HG03064 (cell line): Measurements from ENCODE around the gene RAB11FIP3.

Experiments
- ATAC-seq: cut with Tn5 transposase; IDR thresholded peaks from one replicate; pipeline ENCODE4 v1.9.1; 2021; ENCODE audit warnings: low read depth; ENCODE audit not compliant: unreplicated experiment

Gene RAB11FIP3

GRCh38 chr16:528111-529011 lies 102.9 kb downstream of the RAB11FIP3 start:
- ATAC-seq = no peak

GRCh38 chr16:529012-529575 lies 103.6 kb downstream of the RAB11FIP3 start:
- no peak for ATAC-seq

DNA sequence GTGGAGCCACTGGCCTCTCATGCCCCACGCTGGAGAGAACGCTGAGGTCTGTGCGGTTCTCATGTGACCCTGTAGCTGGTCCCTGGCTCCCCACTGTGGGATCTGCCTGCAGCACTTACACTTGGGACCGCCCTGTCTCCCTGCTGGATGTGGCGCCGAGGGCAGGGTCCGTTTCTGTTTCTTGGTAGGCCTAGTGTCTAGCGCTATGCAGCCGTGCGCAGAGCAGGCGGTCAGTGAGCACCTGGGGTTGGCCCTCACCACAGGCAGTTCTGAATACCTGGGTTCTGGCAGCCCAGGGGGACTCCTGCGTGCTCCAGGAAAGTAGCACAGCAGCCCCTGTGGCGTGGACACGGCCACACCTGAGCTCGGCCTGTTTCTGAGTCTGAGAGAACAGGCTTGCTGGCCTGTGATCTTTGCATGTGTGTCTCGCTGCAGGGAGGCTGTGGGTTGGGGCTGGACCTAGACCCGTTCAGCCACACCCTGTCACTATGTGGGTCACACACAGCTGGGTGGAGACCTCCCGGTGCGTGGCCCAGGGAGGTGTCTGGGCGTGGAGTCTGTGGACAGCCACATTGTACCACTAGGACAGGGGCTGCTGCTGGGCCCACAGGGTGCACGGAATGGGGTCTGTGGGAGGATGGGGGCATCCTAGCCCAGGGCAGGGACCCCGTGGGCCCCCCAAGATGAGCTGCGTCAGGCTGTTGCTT lies 104.8 kb downstream of the RAB11FIP3 start:
- ATAC-seq = no peak

DNA sequence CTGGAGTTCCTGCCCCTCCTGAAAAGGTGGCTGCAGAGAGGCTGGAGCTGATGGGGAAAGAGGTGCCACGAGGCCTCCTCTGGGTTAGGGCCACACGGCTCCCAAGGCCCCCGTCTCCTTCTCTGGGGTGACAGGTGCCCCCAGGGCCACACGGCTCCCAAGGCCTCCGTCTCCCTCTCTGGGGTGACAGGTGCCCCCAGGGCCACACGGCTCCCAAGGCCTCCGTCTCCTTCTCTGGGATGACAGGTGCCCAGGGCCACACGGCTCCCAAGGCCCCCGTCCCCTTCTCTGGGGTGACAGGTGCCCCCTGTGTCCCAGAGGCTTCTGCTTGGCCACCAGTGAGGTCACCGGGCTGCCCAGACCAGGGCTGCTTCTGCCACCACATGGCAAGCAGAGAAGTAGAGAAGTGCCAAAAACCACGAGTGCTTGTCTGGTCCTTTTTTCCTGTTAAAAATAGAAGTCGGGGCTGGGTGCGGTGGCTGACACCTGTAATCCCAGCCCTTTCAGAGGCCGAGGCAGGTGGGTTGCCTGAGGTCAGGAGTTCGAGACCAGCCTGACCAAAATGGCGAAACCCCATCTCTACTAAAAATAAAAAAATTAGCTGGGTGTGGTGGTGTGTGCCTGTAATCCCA lies 106.2 kb downstream of the RAB11FIP3 start:
- ATAC-seq = no peak

DNA sequence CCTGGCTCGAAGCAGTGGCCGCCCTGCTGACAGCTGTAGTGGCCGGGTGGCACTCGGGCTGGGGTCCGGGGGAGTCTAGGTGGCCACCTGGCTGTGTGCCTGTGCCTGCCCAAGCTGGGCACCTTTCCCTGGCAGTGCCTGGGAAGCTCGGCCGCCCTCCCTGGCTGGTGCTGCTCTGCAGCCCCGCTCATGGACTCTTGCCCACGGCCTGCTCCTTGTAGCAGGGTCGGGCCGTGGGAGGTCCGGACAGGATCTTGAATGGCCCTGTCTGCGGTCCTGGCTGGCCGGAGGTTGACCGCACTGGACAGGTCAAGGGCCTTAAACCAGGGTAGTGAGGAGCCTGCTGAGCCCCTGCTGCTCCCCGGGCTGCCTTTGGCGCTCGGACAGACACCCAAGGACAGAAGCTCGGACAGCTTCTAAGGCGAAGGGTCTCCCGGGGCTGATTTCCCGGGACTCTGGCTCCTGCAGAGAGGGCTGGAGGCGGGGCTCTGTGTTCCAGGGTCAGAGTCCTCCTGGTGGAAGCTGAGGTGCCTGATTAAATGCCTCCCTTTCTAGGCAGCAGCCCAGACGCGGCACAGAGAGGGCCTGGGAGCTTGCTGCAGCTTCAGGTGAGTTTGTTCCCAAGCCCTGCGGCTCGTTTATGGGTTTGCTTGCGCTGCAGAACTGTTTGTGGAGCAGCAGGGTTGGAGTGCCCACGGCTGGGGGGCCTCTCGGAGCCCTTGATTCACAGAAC lies 108.1 kb downstream of the RAB11FIP3 start:
- no peak for ATAC-seq

DNA sequence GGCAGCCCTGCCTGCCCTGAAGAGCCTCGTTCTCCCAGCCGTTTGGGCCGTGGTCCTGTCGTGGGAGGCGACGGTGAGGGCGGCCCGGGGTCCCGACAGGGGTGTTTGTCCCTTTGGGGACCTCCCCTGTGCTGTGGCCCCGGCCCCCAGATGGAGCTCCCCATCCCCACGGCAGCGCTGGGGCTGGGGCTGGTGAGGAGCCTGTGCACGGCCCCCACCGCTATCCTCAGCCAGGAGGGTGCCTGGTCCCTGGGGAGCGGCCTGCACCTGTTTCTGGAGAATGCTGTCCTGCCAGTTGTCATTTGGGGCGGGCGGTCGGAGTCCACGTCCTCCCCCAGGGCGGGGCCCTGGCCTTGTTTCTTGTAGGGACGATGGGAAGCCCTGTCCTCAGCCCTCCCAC lies 108.7 kb downstream of the RAB11FIP3 start:
- no peak for ATAC-seq

DNA sequence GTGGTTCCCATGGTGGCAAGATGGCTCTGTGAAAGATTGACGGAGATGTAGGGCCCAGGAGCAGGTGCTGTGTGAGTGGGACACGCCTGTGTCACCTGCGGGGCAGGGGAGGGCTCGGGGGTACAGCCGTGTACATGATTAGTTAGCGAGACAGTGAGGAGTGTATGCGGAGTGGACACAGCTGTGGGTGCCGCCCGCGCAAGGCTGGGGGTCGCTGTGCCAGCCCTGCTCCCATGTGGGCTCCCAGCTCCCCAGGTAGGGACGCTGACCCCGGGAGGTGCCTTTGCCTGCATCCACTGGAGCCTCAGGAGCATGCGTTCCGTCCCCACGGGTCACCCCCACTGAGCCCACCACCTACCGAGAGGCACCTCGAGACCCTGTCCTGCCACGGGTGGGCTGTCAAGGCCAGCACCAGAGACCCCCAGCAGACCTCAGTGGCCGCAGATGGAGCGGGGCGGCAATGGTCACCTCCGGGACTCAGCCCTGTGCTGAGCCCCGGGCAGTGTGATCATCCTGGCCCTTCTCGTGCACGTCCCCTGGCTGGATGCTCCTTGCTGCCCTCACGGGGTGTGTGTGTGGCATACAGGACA lies 109.5 kb downstream of the RAB11FIP3 start:
- ATAC-seq = no peak

GRCh38 chr16:535446-536405 lies 110.3 kb downstream of the RAB11FIP3 start:
- ATAC-seq = no peak

- no peak for ATAC-seq
These were observed 111.3 kb downstream of the RAB11FIP3 start for GRCh38 chr16:536746-537145.

- ATAC-seq = no peak
These were observed 112.2 kb downstream of the RAB11FIP3 start for GRCh38 chr16:537415-538335.

DNA sequence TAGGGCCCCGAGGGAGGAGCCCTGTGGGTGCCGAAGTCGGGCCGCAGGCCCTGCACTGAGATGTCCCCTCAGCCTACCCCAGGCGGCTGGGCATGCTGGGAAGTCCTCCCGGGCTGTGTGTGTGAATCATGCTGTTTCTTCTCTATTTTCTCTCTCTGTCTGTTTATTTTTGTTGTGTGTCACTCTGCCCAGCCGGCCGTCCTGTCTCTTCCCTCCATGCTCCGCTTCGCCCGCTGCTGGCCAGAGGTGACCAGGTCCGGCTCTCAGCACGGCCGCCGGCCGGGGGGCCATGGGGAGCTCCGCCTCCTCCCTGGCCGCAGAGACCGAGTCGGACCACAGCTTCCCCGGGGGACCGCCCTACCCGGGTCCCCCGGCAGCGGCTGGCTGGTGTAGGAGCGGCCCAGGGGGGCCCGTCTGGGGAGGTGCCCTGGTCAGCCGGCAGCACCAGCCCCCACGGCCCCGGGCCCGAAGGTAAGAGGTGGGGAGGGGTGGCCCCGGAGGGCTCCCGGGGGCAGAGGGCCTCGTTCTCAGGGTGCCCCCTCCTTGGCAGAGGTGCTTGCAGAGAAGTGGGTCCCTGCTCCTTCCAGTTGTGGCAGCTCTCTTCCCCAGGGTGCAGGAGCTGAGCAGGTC lies 114.6 kb downstream of the RAB11FIP3 start:
- ATAC-seq = no peak

GRCh38 chr16:540645-541340 lies 115.3 kb downstream of the RAB11FIP3 start:
- no peak for ATAC-seq

GRCh38 chr16:543301-544164 lies 118.1 kb downstream of the RAB11FIP3 start:
- ATAC-seq = no peak

- no peak for ATAC-seq
These were observed 119.1 kb downstream of the RAB11FIP3 start for GRCh38 chr16:544517-544916.

GRCh38 chr16:546909-547770 lies 121.7 kb downstream of the RAB11FIP3 start:
- ATAC-seq = no peak
